CD4-positive, alpha-beta T cell treated with Interleukin-6 at 100 ng/mL for 8 hours (primary cell): ENCODE data around the gene HOXD9.

Experiments
- DNase-seq: peaks from one replicate; pipeline ENCODE4 v3.0.0-alpha.2; 2020; ENCODE audit warnings: mixed read lengths, low spot score

HOXD9 gene

GRCh38 chr2:176138923-176139660, 16.6 kb downstream of the HOXD9 start:
- no peak for DNase-seq

GRCh38 chr2:176139661-176140512, 17.4 kb downstream of the HOXD9 start:
- no peak for DNase-seq

- peak; percentile 21 for DNase-seq
These were observed 18.2 kb downstream of the HOXD9 start for GRCh38 chr2:176140513-176141317.

- no peak for DNase-seq
These were observed 19.8 kb downstream of the HOXD9 start for GRCh38 chr2:176142281-176142680.

GRCh38 chr2:176145085-176145969, 22.8 kb downstream of the HOXD9 start:
- no peak for DNase-seq

- no peak for DNase-seq
These were observed 23.6 kb downstream of the HOXD9 start for GRCh38 chr2:176146101-176146500.

- no peak for DNase-seq
These were observed 24.1 kb downstream of the HOXD9 start for GRCh38 chr2:176146645-176147044.

GRCh38 chr2:176147210-176147799, 24.8 kb downstream of the HOXD9 start:
- no peak for DNase-seq

- no peak for DNase-seq
These were observed 25.4 kb downstream of the HOXD9 start for GRCh38 chr2:176147800-176148496.

GRCh38 chr2:176148751-176149421, 26.4 kb downstream of the HOXD9 start:
- no peak for DNase-seq

GRCh38 chr2:176149481-176149938, 27.0 kb downstream of the HOXD9 start:
- no peak for DNase-seq

- no peak for DNase-seq
These were observed 27.5 kb downstream of the HOXD9 start for GRCh38 chr2:176149939-176150583.

- DNase-seq: no peak
These were observed 28.3 kb downstream of the HOXD9 start for GRCh38 chr2:176150584-176151441.

GRCh38 chr2:176151442-176152287, 29.1 kb downstream of the HOXD9 start, which contains the start of gene HOXD4:
HOXD4 (plus strand) TSS chr2:176151550; CDS start chr2:176151634, 84 bp downstream.
- no peak for DNase-seq

GRCh38 chr2:176152350-176153181, 30.0 kb downstream of the HOXD9 start:
- DNase-seq: no peak

GRCh38 chr2:176154576-176155252, 32.2 kb downstream of the HOXD9 start:
- no peak for DNase-seq
